DLD1 (cell line): ENCODE data around the gene SH3GL1.

Experiments
- in situ Hi-C: cut with HindIII; loops from 2 replicates; pipeline ENCODE4 v1.10.0; 2017; ENCODE audit warnings: low sequenced_read_pairs

SH3GL1 gene

DNA sequence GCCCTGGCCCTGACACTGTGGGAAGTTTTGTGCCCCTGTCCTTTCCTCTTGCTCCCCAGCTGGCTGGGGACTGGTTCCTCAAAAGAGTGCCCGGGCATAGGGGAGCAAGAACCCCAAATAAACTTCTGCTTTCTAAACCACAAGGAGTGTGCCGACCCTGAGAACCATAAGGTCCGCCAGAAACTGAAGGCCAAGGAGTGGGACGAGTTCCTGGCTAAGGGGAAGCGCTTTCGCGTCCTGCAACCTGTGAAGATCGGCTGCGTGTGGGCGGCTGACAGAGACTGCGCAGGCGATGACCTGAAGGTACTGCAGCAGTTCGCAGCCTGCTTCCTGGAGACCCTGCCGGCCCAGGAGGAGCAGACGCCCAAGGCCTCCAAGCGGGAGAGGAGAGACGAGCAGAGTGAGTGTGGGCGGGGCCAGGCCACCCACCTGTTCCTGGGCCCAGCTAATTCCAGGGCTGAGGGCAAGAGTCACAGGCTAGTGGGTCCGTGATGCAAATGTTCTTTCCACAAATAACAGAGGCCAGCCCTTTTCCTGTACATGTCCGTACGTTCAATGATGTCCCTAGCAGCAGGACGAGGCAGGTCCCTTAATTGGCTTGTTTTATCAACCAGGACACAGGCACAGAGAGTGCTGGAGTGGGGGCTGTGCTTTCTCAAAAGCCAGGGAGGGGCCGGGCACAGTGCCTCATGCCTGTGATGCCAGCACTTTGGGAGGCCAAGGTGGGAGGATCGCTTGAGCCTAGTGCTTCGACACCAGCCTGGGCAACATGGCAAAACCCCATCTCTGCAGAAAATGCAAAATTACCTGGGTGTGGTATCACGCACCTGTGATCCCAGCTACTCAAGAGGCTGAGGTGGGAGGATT lies 31.7 kb upstream of the SH3GL1 start:
- in situ Hi-C loops = no loop called here

DNA sequence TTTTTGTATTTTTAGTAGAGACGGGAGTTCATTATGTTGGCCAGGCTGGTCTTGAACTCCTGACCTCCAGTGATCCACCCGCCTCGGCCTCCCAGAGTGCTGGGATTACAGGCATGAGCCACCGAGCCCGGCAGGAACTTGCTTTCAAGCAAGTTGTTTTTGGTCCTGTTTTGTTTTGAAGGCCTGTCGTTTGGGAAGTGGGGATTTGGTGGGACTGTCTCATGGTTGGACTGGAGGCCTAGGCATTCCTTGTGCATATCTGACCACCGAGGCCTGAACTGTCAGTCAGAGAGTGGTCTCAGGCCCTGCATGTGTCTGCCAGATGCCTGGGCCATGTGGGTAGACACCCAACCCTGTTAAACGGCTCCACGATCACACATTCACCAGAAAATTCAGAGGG lies 30.9 kb upstream of the SH3GL1 start:
- in situ Hi-C loops = no loop called here

DNA sequence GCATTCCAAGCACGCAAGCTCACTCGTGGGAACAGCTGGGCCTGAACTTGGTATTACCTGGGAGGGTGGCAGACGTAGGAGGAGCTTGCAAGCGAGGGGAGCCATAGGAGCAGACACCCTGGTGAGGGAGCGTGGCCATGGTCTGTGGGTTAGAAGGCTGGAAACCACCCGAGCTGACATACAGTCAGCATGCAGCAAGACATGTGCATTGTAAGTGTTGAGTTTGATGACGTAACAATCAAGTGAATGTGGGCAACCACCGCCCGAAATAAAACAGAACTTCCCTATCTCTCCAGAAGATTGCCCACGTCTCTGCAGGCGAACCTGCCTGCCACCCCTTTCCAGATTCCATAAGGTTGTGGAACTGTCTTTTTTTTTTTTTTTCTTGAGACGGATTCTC lies 30.4 kb upstream of the SH3GL1 start:
- in situ Hi-C loops = no loop called here

DNA sequence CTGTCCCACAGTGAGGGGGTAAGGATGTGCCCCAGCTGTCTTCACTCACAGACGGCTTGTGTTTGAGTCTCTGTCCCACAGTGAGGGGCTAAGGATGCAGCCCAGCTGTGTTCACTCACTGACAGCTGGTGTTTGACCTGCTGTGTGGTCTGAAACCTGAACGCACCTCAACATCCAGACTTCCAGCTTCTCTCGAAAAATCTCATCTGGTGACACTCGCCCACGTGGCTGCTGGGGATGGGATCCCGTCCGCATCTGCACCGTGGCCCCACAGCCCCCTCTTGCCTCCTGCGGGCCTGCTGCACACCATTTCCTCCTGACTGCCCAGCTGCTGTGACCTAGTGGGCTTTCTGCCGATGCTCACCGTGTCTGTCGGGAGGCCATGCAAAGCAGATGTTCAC lies 29.4 kb upstream of the SH3GL1 start:
- in situ Hi-C loops = no loop called here

DNA sequence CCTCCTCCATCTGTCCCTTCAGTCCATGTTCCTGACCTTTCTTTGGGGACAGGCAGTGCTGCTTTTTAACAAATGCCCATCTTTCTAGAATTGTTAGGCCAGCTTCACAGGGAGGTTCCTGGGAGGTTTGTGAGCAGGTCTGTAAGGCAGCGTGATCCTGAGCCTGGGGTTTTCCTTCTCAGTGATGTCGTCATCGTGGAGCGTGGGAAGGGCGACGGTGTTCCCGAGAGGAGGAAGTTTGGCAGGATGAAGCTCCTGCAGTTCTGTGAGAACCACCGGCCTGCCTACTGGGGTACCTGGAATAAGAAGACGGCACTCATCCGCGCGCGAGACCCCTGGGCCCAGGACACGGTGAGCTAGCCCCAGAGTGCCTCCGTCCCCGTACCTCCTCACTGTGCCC lies 28.9 kb upstream of the SH3GL1 start:
- in situ Hi-C loops = no loop called here

DNA sequence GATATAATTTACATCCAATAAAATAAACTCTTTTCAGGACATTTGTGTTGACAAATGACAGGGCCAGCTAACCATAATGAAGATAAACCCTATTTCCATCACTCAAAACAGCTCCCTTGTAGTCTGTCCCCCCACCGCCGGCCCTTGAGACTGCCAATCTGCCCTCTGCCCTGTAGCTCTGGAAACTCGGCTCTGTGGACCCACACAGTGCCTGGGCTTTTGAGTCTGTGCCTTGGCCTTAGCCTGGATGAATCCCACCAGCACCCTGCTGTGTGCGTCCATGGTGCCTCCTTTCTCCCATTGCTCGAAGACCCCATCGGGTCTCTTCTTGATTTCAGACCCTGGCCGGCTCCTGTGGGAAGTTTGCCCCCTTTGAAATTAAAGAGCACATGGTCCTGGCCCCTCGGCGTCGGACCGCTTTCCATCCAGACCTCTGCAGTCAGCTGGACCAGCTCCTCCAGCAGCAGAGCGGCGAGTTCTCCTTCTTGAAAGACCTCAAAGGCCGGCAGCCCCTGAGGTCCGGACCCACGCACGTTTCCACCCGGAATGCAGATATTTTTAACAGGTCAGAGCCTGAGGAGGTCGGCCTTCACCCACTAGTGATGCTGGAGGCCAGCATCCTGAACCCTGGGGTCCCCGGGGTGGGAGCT lies 28.1 kb upstream of the SH3GL1 start:
- in situ Hi-C loops = no loop called here

DNA sequence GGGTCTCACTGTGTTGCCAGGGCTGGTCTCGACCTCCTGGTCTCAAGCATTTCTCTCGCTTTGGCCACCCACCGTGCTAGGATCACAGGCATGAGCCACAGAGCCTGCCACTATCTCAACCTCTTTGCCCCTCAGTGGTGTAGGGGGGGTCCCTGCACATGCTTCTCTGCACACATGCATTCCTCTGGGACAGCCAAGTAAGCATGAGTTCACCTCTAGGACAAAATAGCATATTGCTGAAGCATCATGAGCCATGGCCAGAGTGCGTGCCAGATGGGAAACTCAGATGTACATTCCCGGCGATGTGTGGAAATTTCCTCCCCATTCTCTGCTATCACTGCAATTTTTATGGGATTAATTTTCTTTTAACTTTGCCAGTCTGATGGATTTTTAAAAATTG lies 25.2 kb upstream of the SH3GL1 start:
- in situ Hi-C loops = no loop called here

DNA sequence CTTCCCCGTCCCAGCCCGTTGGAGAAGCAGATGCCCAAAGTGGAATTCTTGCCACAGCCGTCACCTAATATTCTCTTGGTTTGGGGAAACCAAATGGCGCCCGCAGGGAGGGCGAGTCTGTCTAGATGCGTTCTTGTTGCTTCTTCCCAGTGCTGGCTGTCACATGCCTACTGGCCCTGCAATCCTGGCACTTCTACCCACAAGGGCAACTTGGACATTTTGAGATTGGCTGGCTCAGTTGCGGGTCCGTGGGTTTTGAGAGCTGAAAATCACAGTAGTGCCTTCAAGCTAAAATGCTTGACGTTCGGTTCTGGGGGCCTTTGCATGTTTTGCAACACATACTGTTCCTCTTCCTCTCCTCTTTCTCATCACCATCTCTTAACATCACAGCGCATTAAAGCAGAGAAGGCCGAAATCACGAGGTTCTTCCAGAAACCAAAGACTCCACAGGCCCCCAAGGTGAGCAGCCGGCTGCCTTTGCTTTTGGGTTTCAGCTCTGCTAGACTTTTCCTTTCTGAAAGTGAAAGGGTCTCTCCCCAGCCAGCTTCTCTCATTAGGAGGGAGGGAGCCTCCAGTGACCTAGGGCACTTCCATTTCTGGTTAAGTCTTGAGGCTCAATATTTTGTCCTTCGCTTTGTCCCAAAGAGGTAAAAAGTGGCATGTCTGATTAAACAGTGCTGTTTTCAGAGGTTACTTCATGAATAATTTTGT lies 23.2 kb upstream of the SH3GL1 start:
- in situ Hi-C loops = no loop called here

DNA sequence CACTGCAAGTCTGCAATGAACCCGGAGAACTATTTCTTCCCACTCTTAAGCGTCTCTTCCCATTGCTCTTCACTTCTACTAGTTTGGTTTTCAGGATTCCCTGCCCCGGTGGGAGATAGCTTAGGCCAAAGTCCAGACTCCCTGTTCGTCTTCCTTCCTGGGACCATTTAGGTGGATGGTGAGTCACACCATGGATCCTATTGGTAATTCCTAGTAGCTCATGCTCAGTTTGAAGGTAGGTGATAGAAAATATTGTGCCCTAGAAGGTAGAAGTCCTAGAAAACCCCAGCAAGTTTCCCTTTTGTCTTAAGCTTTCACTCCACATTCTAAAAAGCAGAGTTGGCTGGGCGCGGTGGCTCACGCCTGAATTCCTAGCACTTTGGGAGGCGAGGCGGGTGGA lies 15.9 kb upstream of the SH3GL1 start:
- in situ Hi-C loops = no loop called here

DNA sequence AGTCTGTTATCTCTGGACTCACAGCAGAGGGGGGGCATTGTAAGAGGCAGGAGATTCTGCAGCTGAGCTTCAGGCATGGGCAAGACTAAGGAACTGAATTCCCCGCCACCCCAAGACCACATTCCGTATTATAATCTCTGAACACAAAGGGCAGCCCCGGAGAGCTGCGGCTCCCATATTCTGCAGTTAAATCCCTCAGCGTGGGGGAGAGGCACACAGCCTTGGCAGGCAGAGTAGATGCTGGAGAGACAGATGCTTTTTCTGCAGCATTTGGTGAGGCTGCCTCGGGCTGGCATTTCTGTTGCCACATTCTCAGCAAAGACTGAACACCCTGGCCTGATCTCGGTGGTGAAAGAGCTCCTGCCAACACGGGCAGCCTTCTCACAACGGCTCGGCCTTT lies 15.0 kb upstream of the SH3GL1 start:
- in situ Hi-C loops = no loop called here

DNA sequence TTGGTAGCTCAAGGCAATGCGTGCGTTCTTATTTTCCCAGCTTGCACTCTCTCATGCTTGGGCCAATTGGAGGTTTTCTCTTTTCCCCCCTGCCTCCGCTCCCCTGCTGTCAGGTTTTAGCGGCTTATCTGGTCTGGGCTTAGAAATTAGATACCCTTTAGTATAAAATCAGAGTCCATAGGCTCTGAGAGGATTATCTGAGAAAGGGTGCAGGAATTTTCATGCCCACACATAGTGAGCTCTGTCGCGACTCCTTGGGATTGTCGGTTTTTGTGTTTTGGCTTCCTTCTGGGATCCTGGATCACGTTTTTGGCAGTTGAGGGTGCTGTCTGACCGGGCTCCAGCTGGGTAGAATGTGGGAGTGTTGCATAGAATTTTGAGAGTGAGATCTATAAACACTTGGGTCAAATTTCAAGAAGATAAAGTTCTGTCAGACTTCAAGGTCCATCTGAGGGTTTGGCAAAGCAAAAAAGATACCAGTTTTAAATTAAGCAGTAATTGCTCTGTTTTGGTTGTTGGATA lies 14.5 kb upstream of the SH3GL1 start:
- in situ Hi-C loops = no loop called here

DNA sequence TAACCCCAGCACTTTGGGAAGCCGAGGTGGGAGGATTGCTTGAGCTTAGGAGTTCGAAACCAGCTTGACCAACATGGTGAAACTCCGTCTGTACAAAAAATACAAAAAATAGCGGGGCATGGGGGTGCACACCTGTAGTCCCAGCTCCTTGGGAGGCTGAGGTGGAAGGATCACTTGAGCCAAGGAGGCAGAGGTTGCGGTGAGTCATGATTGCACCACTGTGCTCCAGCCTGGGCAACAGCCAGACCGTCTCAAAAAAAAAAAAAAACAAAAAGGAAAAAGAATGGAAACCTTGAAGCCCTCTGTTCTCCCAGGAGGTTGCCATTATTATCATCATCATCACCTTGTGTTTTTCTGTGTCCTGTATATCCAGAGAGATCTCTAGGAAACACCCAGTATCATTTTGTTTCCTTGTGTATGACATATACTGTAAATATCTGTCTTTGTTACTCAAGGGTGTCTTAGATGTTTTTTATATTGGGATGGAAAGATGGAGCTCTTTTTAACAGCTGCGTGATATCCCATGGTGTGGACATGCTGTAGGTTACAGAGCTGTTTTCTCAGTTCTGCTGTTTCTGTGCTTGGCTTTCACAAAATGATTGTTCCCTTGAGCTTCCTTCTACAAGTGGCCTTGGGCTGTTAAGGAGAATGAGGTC lies 13.9 kb upstream of the SH3GL1 start:
- in situ Hi-C loops = no loop called here

DNA sequence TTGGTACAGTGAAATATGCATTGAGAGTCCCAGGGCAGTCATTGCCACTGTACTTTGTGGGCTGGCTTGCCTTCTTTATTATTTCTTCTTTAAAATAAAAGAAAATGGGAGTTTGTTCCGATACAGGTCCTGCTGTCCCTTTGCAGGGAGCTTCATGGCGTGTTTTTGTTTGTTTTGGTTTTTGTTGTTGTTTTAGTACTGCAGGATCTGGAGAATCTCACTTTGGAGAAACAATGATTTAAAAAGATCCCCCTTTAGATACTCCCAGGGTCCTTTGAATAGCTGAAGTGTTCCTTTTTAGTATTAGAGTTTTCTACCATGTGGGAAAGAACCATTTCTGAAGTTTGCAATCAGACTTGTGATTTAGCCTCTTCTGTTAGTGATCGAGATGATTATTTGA lies 13.2 kb upstream of the SH3GL1 start:
- in situ Hi-C loops = no loop called here

DNA sequence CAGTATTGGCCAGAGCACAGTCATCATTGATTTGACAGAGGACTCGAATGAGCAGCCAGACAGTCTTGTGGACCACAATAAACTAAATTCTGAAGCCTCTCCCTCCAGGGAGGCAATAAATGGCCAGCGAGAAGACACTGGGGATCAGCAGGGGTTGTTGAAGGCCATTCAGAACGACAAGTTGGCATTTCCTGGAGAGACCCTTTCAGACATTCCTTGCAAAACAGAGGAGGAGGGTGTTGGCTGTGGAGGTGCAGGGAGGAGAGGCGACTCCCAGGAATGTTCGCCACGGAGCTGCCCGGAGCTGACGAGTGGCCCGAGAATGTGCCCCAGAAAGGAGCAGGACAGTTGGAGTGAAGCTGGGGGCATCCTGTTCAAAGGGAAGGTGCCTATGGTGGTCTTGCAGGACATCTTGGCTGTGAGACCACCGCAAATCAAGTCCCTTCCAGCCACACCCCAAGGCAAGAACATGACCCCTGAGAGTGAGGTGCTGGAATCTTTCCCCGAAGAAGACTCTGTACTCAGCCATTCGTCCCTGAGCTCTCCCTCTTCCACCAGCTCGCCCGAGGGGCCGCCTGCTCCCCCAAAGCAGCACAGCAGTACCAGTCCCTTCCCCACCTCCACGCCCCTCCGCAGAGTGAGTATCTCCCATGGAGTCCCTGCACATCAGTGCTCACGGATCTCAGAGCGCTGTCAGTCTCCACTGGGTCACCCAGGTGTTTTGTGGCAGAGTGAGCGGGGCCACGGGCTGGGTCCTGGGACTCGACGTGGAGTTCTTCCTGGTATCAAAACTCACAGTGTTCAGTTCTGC lies 9.0 kb upstream of the SH3GL1 start:
- in situ Hi-C loops = no loop called here

DNA sequence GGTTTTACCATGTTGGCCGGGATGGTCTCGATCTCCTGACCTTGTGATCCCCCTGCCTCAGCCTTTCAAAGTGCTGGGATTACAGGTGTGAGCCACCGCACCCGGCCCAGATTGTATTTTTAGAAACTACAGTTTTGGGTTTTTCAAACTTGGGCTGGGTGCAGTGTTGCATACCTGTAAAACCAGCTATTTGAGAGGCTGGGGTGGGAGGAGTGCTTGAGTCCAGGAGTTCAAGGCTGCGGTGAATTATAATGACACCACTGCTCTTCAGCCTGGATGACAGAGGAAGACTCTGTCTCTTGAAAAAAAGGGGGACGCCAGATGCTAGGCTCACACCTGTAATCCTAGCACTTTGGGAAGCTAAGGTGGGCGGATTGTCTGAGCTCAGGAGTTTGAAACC lies 6.3 kb upstream of the SH3GL1 start:
- in situ Hi-C loops = no loop called here

DNA sequence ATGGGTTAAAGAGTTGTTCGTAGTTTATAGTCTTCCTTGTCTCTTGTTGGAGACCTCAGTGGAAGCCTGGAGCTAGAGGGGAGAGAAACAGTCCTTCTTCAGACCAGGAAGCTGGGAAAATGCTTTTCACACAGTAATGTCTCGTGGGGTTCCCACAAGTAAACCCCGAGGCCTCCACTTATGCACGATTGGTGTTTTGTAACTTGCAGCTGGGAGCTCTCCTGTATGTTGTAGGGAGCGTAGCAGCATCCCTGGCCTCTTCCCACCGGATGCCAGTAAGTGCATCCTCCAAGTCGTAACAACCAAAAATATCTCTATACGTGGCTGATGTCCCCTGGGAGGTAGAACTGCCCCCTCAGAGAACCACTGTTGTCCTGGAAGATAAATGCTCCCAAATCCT lies 5.6 kb upstream of the SH3GL1 start:
- in situ Hi-C loops = no loop called here

DNA sequence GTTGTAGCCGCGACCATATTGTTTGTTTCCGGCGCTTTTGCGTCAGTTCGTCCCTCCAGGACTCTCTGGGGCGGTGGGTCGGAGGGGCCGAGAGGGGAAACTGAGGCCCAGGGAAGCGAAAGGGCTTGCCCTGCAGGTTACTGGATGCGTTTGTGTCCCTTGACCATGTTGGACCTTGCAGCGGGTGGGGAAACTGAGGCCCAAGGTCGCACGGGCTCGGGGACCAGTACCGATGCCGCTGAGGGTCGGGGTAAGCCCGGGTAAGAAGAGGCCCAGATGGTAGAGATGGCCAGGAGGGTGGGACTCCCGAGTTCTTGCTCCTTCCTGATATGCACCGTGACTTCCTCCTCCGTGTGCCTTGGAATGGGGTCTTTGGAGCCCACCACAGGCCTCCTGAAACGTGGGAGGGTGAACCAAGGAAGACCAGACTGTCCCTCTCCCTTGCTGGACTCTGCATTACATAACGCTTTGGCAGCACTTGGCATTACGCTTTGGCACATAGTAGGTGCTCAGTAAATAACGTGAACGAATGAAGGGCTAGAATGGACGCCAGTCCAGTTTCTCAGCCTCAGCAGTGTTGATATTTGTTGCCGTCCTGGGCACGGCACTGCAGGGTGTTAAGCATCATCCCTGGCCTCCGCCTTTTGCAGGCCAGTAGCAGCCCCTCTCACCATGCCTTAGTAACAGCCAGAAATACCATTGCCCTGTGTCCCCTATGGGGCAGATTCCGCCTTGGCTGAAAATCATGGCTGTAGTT lies 2.8 kb upstream of the SH3GL1 start:
- in situ Hi-C loops = no loop called here

DNA sequence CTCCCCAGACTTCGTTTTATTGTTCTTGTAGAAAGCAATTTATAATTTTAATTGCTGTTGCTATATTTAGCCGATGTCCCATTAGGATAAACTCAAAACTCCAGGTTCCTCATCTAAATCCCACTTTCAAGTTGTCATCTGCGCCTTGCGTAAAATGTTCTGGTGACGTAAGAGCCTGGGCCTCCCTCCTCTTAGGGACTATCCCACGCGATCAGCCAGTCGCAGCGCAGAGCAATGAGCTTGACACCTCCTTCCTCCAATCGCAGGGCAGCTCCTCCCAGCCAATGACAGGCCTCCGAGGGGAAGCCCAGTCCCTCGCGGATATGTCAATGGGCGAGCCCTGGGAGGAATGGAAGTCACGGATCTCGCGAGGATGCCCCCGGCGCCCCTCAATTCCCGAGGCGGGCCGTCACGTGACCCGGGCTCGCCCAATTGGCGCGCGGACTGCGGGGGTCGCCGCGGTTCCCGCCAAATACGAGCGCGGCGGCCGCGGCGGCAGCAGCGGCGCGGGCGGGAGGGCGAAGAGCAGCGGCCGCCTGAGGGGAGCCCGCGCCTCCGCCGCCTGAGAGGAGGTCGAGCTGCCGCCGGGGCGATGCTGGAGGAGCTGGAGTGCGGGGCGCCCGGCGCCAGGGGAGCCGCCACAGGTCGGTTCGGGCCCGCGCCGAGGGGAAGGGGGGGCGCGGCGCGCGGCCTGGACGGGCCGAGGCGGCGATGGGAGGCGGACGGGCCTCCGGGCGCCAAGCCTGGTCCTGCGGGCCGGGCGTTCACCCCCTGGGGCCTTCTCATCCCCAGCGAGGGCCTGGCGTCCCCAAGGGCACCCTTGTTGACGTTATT lies 2.0 kb upstream of the SH3GL1 start, which contains the start of gene CHAF1A:
CHAF1A (plus strand) TSS at position 470 of the 834 bp plus-strand sequence; CDS start at position 593, 123 bp downstream.
- in situ Hi-C loops = no loop called here

DNA sequence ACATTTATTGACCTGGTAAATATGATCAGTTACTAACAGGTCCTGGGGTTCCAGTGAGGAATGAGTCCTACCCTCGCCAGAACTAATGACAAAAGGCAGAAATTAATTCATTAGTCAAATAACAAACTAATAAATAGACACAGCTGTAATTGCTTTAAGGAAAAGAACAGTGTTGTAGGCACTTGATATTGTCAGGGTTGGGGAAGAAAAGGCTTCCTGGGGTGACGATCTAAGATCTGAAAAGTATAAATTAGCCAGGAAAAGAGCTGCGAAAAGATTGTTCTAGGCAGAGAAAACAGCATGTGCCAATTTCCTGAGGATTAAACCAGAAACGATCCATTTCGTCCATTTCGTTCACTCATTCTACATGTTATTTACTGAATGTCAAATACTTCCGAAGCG lies 1.4 kb upstream of the SH3GL1 start:
- in situ Hi-C loops = no loop called here
